ENCODE results near the gene MSI2. TPM values are rescaled to one million over a fixed set of nuclear protein-coding genes. Genes with fewer than 3 reads are reported as not detected.

Gene MSI2
- total RNA-seq, 1 donor from 2014 or later, result 60.6 TPM

GRCh38 chr17:57311281-57312216 lies 55.2 kb downstream of the MSI2 start:
- H3K4me3 Mint-ChIP-seq (ENCODE audit: unreplicated experiment), result no peak overlapping the region
- H3K36me3 Mint-ChIP-seq (ENCODE audit: low read depth, unreplicated experiment), result peaks cover 9% of the 10 kb centered on the region
- no peak overlapping the region for H3K27ac Mint-ChIP-seq (ENCODE audit: unreplicated experiment)
- H3K27me3 Mint-ChIP-seq (ENCODE audit: unreplicated experiment), result peaks cover 8% of the 10 kb centered on the region
- no peak for DNase-seq (ENCODE audit: low spot score)
- TF ChIP-seq CTCF (IDR thresholded peaks at IDR 0.05; ENCODE audit: unreplicated experiment), result no peak
- peaks cover 13% of the 10 kb centered on the region for H3K4me1 Mint-ChIP-seq (ENCODE audit: unreplicated experiment)
- no peaks in the 10 kb centered on the region for H3K9me3 Mint-ChIP-seq (ENCODE audit: unreplicated experiment)

GRCh38 chr17:57312242-57312641 lies 55.9 kb downstream of the MSI2 start:
- Mint-ChIP-seq H3K9me3 (ENCODE audit: unreplicated experiment) (no peaks in the 10 kb centered on the region), H3K36me3 (ENCODE audit: low read depth, unreplicated experiment) (peaks cover 5% of the 10 kb centered on the region), H3K27ac (ENCODE audit: unreplicated experiment) (no peak overlapping the region), H3K4me3 (ENCODE audit: unreplicated experiment) (no peak overlapping the region), H3K4me1 (ENCODE audit: unreplicated experiment) (peaks cover 13% of the 10 kb centered on the region), H3K27me3 (ENCODE audit: unreplicated experiment) (peaks cover 8% of the 10 kb centered on the region)
- no peak for TF ChIP-seq CTCF (IDR thresholded peaks at IDR 0.05; ENCODE audit: unreplicated experiment)
- no peak for DNase-seq (ENCODE audit: low spot score)

GRCh38 chr17:57313097-57313835 lies 56.9 kb downstream of the MSI2 start:
- Mint-ChIP-seq H3K36me3 (ENCODE audit: low read depth, unreplicated experiment) (peaks cover 5% of the 10 kb centered on the region), H3K4me3 (ENCODE audit: unreplicated experiment) (no peak overlapping the region), H3K27ac (ENCODE audit: unreplicated experiment) (no peak overlapping the region), H3K4me1 (ENCODE audit: unreplicated experiment) (peaks cover 13% of the 10 kb centered on the region), H3K9me3 (ENCODE audit: unreplicated experiment) (no peaks in the 10 kb centered on the region), H3K27me3 (ENCODE audit: unreplicated experiment) (peaks cover 12% of the 10 kb centered on the region)
- no peak for DNase-seq (ENCODE audit: low spot score)
- TF ChIP-seq CTCF (IDR thresholded peaks at IDR 0.05; ENCODE audit: unreplicated experiment), result no peak

- Mint-ChIP-seq H3K27me3 (ENCODE audit: unreplicated experiment) (peaks cover 7% of the 10 kb centered on the region), H3K4me3 (ENCODE audit: unreplicated experiment) (no peak overlapping the region), H3K36me3 (ENCODE audit: low read depth, unreplicated experiment) (peaks cover 13% of the 10 kb centered on the region), H3K4me1 (ENCODE audit: unreplicated experiment) (peaks cover 10% of the 10 kb centered on the region), H3K9me3 (ENCODE audit: unreplicated experiment) (no peaks in the 10 kb centered on the region), H3K27ac (ENCODE audit: unreplicated experiment) (no peak overlapping the region)
- no peak for DNase-seq (ENCODE audit: low spot score)
- TF ChIP-seq CTCF (IDR thresholded peaks at IDR 0.05; ENCODE audit: unreplicated experiment), result no peak
Observed at GRCh38 chr17:57315061-57316015, 59.0 kb downstream of the MSI2 start.

Measured in endothelial cell (in vitro differentiated cells).